GM21381 (cell line): Measurements from ENCODE around the gene HMHB1.
"Not testable (repeated sequence)": the region's sequence is repeated elsewhere in the genome, so short reads cannot be mapped to it uniquely, and the experiment has no call there.

Experiments
- ATAC-seq: cut with Tn5 transposase; IDR thresholded peaks from one replicate; pipeline ENCODE4 v1.9.1; 2021; ENCODE audit warnings: mild to moderate bottlenecking, moderate library complexity; ENCODE audit not compliant: unreplicated experiment

Gene HMHB1

DNA sequence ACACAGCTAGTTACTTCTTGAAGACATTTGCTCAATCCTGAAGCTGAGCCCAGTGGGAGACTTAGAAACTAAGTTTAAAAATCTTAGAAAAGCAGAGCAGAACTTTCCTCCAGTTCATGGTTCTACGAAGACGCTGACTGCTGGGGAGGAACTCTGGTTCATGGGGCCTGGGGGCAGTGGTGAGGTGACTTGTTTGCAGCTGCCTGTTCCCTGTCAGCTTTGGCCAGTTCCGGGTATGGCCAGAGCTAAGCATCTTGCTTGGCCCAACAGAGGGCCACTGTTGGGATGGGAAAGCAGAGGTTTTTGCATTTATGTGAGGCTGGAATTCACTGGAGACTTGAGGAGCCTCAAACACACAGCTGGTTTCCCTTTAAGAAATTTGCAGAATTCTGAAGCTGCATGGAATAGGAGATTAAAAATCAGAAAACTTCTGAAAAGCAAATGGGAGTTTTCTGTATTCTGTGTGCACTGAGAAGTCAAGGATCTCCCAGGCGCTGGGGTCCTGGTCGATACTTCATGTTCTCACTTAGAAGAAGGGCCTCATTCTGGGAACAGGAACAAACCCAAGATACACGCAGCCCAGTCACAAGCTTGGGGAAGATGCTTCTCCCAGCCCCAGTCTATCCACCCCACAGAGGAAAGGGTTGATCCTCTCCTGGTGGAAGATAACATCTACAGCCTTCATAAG lies 10.6 kb upstream of the HMHB1 start:
- ATAC-seq = no peak

DNA sequence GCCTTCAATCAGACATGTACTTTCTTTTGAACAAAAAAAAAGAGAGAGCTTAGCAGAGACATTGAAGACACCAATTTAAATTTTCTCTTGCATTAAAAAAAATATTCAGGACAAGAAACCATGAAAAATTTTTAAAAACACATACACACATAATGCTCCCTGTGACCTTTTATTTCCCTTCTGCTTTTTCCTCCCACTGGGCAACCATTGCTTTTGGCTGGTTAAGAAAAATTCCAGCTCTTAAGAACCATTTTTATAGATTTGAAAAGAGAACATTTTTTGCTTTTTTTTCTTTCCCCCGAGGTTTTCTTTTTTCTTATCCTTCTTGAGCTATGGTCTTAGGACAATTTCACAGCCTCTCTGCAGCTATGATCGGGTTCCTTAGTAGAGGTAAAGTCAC lies 6.1 kb upstream of the HMHB1 start:
- no peak for ATAC-seq

DNA sequence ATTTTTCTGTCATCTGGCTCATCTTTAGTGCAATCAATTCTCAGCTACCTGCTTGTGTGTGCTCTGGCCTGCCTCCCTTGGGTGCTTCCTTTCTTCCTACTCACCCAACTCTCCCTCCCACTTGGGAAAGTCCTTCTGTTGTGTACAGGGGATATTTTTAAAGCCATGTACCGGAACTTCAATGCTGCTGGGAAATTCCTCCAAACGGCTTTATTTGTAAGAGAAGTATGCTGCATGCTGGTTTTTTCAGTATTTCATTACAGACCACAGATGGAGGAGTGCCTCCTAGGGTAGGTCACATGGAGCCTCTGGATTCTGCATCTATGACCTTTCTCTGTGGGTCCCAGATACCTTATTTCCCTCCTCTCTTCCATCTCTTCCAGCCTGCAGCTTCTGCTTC lies 5.4 kb upstream of the HMHB1 start:
- ATAC-seq = peak; percentile 60

DNA sequence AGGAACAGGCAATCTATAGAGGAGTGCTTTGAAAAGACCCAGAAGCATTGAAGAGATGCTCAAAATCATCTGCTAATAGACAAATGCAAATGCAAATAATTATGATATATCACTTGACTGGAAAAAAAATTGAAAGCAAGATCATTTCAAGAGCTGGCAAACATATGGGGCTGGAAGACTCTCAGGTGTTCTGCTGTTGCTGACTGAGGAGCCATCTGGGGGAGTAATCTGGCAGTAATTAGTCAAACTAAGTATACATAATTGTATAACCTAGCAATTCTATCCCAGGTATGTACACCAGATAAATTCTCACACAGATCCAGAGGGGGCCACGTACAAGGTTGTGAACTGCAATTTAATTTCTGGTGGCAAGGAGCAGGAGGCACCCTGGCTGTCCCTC lies 4.6 kb upstream of the HMHB1 start:
- no peak for ATAC-seq

DNA sequence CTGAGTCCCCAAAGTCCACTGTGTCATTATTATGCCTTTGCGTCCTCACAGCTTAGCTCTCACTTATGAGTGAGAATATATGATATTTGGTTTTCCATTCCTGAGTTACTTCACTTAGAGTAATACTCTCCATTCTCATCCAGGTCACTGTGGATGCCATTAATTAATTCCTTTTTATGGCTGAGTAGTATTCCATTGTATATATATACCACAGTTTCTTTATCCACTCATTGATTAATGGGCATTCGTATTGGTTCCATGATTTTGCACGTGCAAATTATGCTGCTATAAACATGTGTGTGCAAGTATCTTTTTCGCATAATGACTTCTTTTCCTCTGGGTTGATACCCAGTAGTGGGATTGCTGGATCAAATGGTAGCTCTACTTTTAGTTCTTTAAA lies 4.4 kb downstream of the HMHB1 start:
- ATAC-seq = not testable (repeated sequence)

DNA sequence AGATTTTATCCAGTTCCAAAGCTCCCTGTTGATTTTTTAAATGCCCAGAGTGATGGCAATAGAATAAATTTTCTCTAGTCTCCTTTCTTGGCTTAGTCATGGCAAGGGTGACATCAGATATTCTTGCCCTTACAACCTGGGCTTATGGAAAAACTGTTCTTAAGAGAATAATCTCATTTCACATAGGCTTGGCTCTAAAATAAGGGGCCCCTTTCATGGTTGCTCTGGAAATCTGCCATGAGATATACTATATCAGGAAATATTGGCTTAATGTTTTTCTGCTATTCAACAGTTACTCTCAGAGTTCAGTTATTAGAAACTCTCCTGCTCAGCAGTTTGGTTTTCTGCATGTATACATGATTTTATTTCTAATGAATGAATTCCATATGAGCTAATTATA lies 7.8 kb downstream of the HMHB1 start:
- no peak for ATAC-seq

DNA sequence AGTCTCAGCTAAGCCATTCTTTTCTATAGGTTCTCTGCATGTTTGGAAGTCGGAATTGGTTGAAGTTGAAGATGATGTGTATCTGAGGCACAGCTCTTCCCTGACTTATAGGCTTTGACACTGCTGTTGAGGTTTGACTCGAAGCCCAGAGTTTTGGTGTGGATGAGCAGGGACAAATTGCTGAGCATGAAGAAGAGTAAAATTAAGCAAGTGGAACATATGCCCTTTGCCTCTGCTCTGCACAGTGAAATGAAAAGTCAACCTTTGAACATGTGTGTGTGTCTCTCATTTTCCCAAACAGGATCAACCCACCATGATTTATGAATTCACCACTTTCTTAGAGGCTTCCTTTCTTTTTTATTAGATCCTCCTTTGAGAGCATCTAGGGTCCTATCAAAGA lies 8.5 kb downstream of the HMHB1 start:
- no peak for ATAC-seq

DNA sequence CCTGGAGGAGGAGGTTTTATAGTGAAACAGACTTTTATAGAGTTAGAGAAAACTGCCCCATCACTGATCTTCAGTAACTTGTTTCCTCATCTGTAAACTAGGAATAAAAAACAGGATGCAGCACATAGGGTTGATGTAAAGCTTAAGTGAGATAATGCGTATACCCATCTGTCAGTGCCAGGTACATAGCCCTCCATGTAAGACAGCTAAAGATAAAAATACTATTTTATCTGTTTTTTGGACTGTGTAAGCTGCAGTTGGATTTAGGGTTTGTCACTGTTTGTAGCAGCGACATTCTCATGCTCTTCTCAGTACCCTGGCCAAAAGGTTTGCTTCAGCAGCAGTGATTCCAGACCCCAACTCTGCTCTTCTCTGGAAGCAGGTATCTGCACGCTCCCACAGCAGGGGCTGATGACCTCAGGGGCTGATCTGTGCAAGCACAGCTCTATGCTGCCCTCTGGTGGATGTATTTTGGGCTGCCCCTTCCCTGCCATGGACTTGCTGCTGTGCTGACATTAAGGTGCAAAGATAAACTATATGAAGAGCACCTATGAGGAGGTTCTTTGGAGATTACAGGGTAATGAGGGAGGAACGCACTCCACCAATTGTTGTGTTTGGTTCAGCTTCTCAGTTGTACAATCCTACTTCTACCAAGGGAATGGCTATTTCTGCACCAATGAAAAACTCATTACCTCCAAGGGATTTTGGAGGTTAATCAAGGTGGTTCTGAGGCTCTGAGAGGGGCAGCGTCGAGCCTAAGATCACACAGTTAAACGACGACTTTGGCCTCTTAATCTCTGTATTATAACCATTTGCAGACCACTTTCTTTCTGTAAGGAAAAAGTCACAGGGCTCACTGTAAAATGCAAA lies 13.1 kb downstream of the HMHB1 start:
- ATAC-seq = peak; percentile 52

DNA sequence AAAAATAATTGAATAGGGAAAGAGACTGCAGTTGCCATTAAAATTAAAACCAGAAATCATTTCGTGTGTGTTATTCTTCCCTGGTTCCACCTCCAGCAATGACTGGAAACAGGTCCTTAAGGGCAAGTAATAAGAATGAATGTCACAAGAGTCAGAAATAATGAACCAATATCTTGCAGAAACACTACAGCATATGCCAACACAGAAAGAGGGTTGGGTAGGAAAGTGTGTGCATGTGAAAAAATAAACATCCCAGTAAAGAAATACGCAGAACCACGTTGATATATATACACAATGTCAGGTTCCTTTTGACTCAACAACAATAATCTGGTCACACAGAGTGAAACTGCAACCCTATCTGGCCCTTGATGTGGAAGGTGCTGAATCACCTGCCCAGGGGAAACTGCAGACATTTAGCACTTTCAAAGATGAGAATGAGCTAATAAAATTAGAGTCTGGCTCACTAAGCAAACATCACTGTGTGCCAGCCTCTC lies 15.0 kb downstream of the HMHB1 start:
- peak; percentile 87 for ATAC-seq

DNA sequence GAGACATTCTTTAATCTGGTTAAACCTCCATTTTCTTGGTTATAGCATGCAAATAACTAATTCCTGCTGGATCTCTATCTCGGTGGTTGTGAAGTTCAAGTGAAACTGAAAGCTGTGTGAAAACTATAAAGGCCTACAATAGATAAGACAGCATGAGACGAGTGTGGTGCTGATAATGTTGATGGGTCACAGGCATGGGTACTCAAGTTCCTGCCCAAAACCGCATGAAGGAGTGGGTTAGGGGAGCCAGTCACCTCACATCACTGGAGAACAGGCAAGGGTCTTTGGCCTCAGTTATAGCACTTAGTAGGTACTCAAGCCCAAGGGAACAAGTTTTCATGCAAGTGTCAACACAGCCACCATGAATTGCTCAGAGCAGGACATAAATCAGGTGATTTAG lies 16.7 kb downstream of the HMHB1 start:
- ATAC-seq = no peak

DNA sequence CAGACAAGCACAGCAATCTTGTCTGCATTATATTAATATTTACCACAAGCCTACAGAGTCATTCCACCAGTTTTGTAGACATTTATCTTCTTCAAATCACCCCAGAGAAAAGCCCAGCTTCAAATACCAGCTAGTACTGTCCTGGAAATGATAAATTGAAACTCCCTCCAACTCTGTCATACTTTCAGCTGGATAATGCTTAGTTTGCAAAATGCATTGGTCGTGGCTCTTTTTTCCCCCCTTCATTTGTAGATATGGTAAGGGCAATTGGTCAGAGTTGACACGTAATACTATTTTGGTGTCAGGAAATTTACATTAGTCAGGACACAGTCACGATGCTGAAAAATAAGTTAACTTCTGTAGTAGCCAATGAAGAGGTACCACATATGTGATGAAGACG lies 21.2 kb downstream of the HMHB1 start:
- ATAC-seq = no peak

DNA sequence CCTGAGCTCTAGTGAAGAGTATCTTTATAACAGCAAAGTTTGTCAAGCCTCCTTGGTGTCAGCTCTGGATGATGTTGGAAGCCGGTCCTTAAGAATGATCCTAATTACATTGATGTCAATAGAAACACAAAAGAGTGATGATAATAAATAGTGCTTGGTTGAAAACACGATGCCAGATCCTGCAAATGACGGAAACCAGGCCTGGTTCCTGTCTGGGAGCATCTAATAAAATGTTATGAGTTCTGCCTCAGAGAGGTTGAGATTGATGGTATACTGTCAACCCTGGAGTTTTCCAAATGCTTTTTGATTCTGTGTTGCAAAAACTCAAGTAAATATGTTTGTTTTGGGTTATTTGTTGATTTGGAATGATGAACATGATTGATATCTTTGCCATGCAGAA lies 23.3 kb downstream of the HMHB1 start:
- ATAC-seq = no peak

DNA sequence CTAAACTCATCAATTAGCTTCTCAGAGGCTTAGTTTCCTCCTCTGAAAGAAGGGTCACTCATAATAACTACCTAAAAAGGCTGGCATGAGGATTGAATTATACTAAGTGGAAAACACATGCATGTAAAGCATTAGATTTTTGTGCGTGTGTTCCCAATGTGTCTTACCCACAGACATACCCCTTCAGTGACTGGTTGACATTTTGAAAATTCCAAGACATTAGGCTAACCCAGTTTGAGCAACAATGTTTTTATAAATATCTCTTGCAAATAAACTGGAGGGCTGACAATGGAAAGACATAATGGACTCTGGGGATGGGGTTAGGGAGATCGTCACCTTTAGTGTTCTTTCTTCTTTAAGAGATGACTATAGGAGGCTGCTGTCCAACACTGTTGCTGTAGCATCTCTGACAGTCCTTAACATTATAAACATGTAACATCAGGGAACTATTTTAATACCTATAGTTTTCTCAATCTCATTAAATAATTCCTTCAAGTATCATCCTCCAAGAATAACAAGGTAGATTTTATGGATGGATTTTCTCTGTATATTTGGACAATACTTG lies 24.3 kb downstream of the HMHB1 start:
- no peak for ATAC-seq

DNA sequence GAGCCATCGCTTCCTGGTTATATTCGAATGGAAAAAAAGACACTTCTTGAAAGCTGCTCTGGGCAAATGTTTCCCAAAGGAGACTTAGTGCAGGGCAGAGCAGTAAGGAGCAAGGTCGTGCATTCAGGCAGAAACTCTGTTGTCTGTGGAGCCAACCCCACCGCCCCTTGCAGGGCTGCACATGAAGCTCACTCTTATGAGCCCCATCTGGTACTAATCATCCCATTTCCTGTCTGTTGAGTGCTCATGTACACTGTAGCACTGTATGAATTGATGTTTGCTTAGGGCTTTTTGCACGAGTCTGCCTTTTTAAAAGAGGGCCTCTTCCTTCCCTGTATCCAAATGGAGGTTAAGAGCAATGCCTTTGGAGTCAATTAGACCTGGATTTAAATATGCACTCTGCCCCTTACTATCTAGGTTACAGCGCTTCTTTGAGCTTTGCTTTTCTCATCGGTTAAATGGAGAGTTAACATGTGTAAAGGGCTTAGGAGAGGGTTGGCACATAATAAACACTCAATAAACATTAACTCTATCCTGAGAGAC lies 25.4 kb downstream of the HMHB1 start:
- no peak for ATAC-seq

DNA sequence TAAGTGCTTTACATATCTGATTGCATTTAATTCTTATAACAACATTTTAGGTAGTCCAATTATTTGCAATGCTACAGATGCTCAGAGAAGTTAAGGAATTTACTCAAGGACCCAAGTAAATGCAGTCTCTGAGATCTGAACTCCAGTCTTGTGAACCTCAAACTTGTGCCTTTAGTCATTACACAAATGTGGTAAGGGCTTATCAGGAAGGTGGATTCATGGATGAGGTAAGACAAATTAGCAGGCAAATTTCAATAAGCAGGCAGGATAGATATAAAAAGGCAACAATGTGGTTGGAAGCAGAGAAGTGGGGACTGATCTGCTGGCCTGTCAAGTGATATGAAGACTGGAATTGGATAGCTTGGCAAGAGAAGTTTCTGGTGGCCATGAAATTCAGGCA lies 29.5 kb downstream of the HMHB1 start:
- no peak for ATAC-seq

DNA sequence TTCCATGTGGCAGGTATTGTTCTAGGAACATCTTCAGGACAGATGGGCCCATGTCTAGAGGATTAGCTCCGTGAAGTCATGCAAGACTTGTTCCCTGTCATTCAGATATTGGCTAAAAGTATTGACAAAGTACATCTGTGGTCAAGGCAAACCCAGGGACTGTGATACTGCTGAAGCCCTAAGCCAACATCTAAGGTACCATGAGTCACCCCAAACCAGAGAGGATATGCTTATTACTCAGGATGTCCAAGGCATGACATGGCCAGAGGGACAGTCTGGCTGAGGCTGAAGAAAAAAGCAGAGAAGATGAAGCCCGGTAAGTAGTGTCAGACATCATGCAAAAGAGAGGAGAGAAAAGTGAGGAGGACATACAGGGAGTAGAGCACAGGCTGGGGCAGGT lies 31.0 kb downstream of the HMHB1 start:
- no peak for ATAC-seq

DNA sequence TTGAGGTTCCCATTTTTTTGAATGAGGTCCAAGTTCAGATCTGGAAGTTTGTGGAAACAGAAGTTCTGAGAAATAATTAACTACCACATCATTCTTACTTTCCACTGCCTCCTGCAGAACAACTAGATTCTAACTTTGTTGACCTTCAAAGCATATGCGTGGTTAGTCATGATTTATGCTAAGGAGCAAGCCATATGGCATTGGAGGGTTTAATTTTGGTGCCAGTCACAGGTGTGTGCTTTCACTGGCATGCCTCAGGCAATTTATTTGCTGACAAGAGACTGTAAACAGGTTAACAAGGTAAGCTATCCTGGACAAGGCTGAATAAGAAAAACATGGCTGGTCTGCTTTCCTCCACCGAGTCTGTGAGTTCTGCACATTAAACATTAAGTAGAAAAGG lies 31.5 kb downstream of the HMHB1 start:
- ATAC-seq = no peak

DNA sequence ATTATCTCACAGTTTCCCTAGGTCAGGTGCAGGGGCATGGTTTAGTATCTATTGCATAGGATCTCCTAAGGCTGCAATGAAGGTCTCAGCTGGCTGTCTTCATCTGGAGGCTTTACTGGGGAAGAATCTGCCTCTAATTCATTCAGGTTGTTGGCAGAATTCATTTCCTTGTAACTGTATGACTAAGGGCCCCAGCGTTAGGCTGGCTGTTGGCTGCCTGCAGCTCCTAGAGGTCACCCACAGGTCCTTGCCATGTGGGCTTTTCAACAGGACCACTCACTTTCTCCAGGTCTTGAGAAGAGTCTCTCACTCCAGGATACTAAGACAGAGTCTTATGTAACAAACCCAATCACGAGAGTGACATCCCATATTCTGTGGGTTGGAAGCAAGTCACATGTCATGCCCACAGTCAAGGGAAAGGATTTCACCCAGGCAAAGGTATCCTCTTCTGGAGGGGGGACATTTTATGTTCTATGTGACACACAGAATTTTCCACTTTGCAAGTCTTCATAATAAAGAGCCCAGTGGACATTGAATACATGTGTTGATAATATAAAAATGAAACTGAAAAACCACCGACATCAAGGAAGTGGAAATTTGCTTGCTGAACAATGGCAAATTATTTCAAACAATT lies 38.2 kb downstream of the HMHB1 start:
- ATAC-seq = peak; percentile 54

DNA sequence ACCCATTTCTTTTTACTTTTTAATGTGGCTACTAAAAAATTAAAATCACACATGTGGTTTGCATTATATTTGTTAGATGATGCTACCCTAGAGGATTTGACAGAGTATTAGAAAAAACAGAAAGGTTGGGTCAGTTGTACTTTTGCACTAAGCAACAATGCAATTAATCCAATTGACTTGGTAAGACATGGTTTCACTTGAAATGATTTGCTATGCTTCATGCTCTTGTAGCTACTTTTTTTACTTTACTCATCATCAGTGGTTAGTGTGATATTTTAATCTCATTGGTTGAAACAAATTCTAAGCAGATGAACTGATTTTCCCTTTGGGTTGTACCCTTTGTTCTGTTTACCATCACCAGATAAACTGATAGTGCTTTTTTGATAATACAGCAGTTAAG lies 39.4 kb downstream of the HMHB1 start:
- no peak for ATAC-seq

DNA sequence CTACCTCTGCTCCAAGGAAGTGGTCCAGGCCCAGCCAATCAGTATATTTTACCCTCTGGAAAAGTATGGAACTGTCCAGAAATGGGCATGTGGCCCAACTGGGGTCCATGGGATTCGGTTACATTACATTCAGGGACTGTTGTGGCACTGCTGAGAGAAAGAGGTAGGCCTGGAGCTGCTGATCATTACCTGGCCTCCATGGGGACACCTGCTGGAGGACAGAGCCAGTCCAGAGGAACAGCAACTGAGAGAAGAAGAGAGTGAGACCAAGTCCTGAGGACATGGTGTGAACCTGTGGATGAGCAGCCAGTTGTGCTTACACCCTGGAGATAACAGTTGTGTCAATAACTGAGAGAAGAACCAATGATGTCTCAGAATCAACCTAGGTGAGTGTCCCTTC lies 48.2 kb downstream of the HMHB1 start:
- ATAC-seq = no peak

DNA sequence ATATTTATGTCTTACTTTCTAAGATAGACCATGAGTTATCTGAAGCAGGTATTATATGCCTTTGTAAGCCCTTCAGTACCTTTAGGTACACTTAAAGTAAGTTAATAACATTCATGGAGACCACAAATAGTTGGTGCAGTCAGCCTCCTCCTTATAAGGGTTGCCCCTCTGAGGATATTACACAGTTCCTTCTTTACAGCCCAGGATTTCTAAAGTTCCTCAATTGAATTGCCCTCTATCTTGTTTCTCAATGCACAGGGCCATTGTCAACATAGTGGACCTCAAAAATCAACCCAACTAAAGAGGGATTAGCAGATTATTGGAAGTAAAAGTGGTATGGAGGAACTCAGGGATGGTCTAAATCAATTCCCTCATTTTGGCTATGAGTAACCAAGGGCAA lies 50.3 kb downstream of the HMHB1 start:
- ATAC-seq = no peak
